ENCODE measurements around the gene SMIM14.
A peak's percentile ranks its signal among the peaks of the same experiment; 100 is the strongest.
"Not testable (repeated sequence)": the region's sequence is repeated elsewhere in the genome, so short reads cannot be mapped to it uniquely, and the experiment has no call there.

SMIM14 gene

GRCh38 chr4:39591290-39591689, 47.4 kb downstream of the SMIM14 start:
- DNase-seq, result peak; percentile 41

GRCh38 chr4:39587881-39588280, 50.8 kb downstream of the SMIM14 start:
- DNase-seq, result no peak

GRCh38 chr4:39574946-39575345, 63.7 kb downstream of the SMIM14 start:
- no peak for DNase-seq

GRCh38 chr4:39571504-39571903, 67.2 kb downstream of the SMIM14 start:
- no peak for DNase-seq

GRCh38 chr4:39571054-39571453, 67.6 kb downstream of the SMIM14 start:
- DNase-seq, result no peak

GRCh38 chr4:39569209-39569608, 69.5 kb downstream of the SMIM14 start:
- no peak for DNase-seq

- DNase-seq, result no peak
Measured at GRCh38 chr4:39568805-39569204, 69.9 kb downstream of the SMIM14 start.

- DNase-seq, result no peak
Measured at GRCh38 chr4:39565878-39566600, 72.6 kb downstream of the SMIM14 start.

GRCh38 chr4:39563346-39563847, 75.3 kb downstream of the SMIM14 start:
- no peak for DNase-seq

- no peak for DNase-seq
Measured at GRCh38 chr4:39562792-39563191, 75.9 kb downstream of the SMIM14 start.

- DNase-seq, result no peak
Measured at GRCh38 chr4:39559626-39560025, 79.0 kb downstream of the SMIM14 start.

- DNase-seq, result no peak
Measured at GRCh38 chr4:39555472-39555871, 83.2 kb downstream of the SMIM14 start.

GRCh38 chr4:39548425-39549067, 90.1 kb downstream of the SMIM14 start:
- no peak for DNase-seq

GRCh38 chr4:39544580-39545315, 93.9 kb downstream of the SMIM14 start:
- DNase-seq, result peak; percentile 93

- DNase-seq, result not testable (repeated sequence)
Measured at GRCh38 chr4:39544080-39544479, 94.6 kb downstream of the SMIM14 start.

GRCh38 chr4:39543034-39543433, 95.6 kb downstream of the SMIM14 start:
- DNase-seq, result no peak

GRCh38 chr4:39542611-39543012, 96.1 kb downstream of the SMIM14 start:
- no peak for DNase-seq

- no peak for DNase-seq
Measured at GRCh38 chr4:39541987-39542610, 96.6 kb downstream of the SMIM14 start.

GRCh38 chr4:39539089-39539611, 99.5 kb downstream of the SMIM14 start:
- no peak for DNase-seq

GRCh38 chr4:39533541-39533940, 105.1 kb downstream of the SMIM14 start:
- DNase-seq, result no peak

GRCh38 chr4:39532237-39532636, 106.4 kb downstream of the SMIM14 start:
- not testable (repeated sequence) for DNase-seq

GRCh38 chr4:39530682-39531081, 108.0 kb downstream of the SMIM14 start:
- no peak for DNase-seq

GRCh38 chr4:39529534-39529933, 109.1 kb downstream of the SMIM14 start:
- DNase-seq, result no peak
